ENCODE data around the gene ADPRS.

DNA sequence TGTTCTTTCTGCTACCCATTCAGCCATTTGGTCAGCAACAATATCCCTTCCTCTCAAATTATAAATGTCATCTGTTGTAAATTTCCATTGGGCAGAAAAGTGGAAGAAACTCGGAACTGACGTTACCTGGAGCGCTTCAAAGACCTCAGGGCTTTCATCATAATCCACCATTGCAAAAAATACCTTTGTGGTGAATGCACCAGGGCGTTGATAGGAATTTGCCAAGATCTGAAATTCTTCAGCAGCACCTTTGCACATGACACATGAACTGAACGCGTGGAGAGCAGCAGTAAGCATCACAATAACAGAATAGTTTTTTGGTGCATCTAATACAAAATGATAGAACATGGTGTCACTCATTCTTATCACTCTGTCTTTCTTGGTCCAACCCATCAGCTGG is 7.9 kb upstream of the ADPRS start:
- no peak for TF ChIP-seq POLR2A (IDR thresholded peaks at IDR 0.05; ENCODE audit: low read depth)
- TF ChIP-seq, protein P1, sequence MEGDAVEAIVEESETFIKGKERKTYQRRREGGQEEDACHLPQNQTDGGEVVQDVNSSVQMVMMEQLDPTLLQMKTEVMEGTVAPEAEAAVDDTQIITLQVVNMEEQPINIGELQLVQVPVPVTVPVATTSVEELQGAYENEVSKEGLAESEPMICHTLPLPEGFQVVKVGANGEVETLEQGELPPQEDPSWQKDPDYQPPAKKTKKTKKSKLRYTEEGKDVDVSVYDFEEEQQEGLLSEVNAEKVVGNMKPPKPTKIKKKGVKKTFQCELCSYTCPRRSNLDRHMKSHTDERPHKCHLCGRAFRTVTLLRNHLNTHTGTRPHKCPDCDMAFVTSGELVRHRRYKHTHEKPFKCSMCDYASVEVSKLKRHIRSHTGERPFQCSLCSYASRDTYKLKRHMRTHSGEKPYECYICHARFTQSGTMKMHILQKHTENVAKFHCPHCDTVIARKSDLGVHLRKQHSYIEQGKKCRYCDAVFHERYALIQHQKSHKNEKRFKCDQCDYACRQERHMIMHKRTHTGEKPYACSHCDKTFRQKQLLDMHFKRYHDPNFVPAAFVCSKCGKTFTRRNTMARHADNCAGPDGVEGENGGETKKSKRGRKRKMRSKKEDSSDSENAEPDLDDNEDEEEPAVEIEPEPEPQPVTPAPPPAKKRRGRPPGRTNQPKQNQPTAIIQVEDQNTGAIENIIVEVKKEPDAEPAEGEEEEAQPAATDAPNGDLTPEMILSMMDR (IDR thresholded peaks at IDR 0.05) = no peak
